Keratinocyte (primary cell): ENCODE measurements around the gene CREB5.

ENCODE experiments used
- CTCF ChIP-seq, 3 experiments: IDR thresholded peaks in 1 of 3; conservative IDR thresholded peaks in 1 of 3; optimal IDR thresholded peaks in 1 of 3; 2 replicates in 2 of 3; 3 replicates in 1 of 3; pipeline versions ENCODE3 to v1.5.1; 2011; ENCODE audit warnings: low read length in 3 of 3, mild to moderate bottlenecking in 3 of 3, moderate library complexity in 2 of 3, control low read depth in 1 of 3, inconsistent platforms in 1 of 3; ENCODE audit not compliant: insufficient read depth in 2 of 3; ENCODE audit errors: extremely low read depth in 1 of 3
- EZH2 ChIP-seq: IDR thresholded peaks from one replicate; pipeline ENCODE4 v1.6.1; 2012; ENCODE audit warnings: inconsistent platforms, mild to moderate bottlenecking, low read length, moderate library complexity

- TF ChIP-seq CTCF (optimal IDR thresholded peaks at IDR 0.05 in 1 of 3, IDR thresholded peaks at IDR 0.05 in 1 of 3, conservative IDR thresholded peaks at IDR 0.05 in 1 of 3; ENCODE audit: extremely low read depth in 1 of 3, insufficient read depth in 2 of 3, low read length in 3 of 3) (no peak), EZH2 (no peak)
Measured at GRCh38 chr7:28767356-28767755, 355.0 kb downstream of the CREB5 start.
